ENCODE data around the gene SOX4. TPM values are rescaled to one million over a fixed set of nuclear protein-coding genes. Genes with fewer than 3 reads are reported as not detected.

Gene SOX4
- total and polyA plus RNA-seq, 2 donors (not counting 3 experiments of a cell fraction or from before 2014, with no cell fraction given): 20.4 to 121 TPM

DNA sequence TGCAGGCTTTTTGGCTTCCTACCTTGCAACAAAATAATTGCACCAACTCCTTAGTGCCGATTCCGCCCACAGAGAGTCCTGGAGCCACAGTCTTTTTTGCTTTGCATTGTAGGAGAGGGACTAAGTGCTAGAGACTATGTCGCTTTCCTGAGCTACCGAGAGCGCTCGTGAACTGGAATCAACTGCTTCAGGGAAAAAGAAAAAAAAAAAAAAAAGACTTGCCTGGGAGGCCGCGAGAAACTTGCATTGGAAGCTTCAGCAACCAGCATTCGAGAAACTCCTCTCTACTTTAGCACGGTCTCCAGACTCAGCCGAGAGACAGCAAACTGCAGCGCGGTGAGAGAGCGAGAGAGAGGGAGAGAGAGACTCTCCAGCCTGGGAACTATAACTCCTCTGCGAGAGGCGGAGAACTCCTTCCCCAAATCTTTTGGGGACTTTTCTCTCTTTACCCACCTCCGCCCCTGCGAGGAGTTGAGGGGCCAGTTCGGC, 420 bp downstream of the SOX4 start:
- Histone ChIP-seq H3K27me3 (ENCODE audit: control insufficient read depth in 2 of 2, insufficient read depth in 2 of 2, low read length in 2 of 2) (no peaks in the 10 kb centered on the region), H3K27ac (ENCODE audit: insufficient read depth, low read depth, low read length) (peak overlapping the region; percentile 94), H4K20me1 (replicated peaks; ENCODE audit: control insufficient read depth, extremely low read depth, insufficient read depth, low read length) (peaks cover 9% of the 10 kb centered on the region), H3K36me3 (ENCODE audit: control insufficient read depth in 2 of 2, extremely low read depth in 1 of 2, insufficient read depth in 2 of 2, low read length in 2 of 2) (peaks cover 2 to 12% of the 10 kb centered on the region in 2 experiments), H3K79me2 (ENCODE audit: control insufficient read depth, insufficient read depth, low read length) (peaks cover 53% of the 10 kb centered on the region), H3K9ac (replicated peaks; ENCODE audit: extremely low read depth, insufficient read depth, low read length) (peak overlapping the region; percentile 98), H3K4me2 (ENCODE audit: insufficient read depth, low read length) (peak overlapping the region; percentile 79), H3K9me1 (replicated peaks; ENCODE audit: control insufficient read depth, extremely low read depth, insufficient read depth, low read length) (no peaks in the 10 kb centered on the region), H2AFZ (ENCODE audit: low read depth, low read length) (no peak overlapping the region), H3K9me3 (replicated peaks; ENCODE audit: control insufficient read depth, insufficient read depth, low read length) (no peaks in the 10 kb centered on the region), H3K4me3 (replicated peaks in 1 of 3; ENCODE audit: insufficient read depth in 1 of 3, low read depth in 1 of 3, low read length in 3 of 3) (peak overlapping the region; percentile 85 to 98 (median 96)), H3K4me1 (ENCODE audit: control insufficient read depth, extremely low read depth, insufficient read depth, low read length) (peaks cover 19% of the 10 kb centered on the region)
- FAIRE-seq: no peak
- BruUV-seq (replicated peaks): TSS peak; percentile 69
- dilution Hi-C loops (cut with MboI; ENCODE audit: extremely low pct_ligation_motif_present, low sequenced_read_pairs) (no loop called here), intact Hi-C loops (cut with micrococcal nuclease) (loop anchor here (1.0 to 10.0 kb wide), 8 partner anchors 393 to 1234 kb away; no protein-coding TSS in a partner anchor)
- ChIA-PET CTCF (interaction anchor here (0.7 to 9.6 kb wide), 25 partner anchors 8 to 1820 kb away, joined by 3 to 222 read pairs (median 3); no protein-coding TSS in a partner anchor), POLR2A (interaction anchor here (0.6 to 2.8 kb wide), 60 partner anchors 8 to 1820 kb away, joined by 3 to 47 read pairs (median 6); no protein-coding TSS in a partner anchor)
- TF ChIP-seq POLR2A (IDR thresholded peaks at IDR 0.05; ENCODE audit: low read depth, low read length): peak; percentile 7
- no peak for TF ChIP-seq POLR2AphosphoS5 (IDR thresholded peaks at IDR 0.05; ENCODE audit: insufficient read depth, low read depth, low read length)
- TF ChIP-seq, protein P1, sequence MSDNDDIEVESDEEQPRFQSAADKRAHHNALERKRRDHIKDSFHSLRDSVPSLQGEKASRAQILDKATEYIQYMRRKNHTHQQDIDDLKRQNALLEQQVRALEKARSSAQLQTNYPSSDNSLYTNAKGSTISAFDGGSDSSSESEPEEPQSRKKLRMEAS (IDR thresholded peaks at IDR 0.05; ENCODE audit: insufficient read depth, insufficient read length): no peak
- TF ChIP-seq JUN (IDR thresholded peaks at IDR 0.05; ENCODE audit: borderline replicate concordance, insufficient read depth, insufficient read length, low read depth): no peak
- TF ChIP-seq EZH2 (IDR thresholded peaks at IDR 0.05; ENCODE audit: borderline replicate concordance, low read depth, low read length, severe bottlenecking): no peak
- no peak for TF ChIP-seq MYC (IDR thresholded peaks at IDR 0.05; ENCODE audit: low read depth, low read length)
- TF ChIP-seq FOS (IDR thresholded peaks at IDR 0.05; ENCODE audit: borderline replicate concordance, insufficient read depth, low read length): no peak
- no peak for DNase-seq (ENCODE audit: low read depth, low spot score)

Measured in endothelial cell of umbilical vein (primary cell).